Breast epithelium (tissue), 4 donors: ENCODE data around the gene TMEFF2. TPM values are rescaled to one million over a fixed set of nuclear protein-coding genes. Genes with fewer than 3 reads are reported as not detected.

Source experiments
- DNase-seq, 2 donors: peaks; one replicate each; pipeline ENCODE4 v3.0.0-alpha.2; 2019; ENCODE audit warnings: low spot score in 2 of 2
- H3K27ac ChIP-seq, 2 donors: fragments of 200-600 bp; sonication (generic) in 1 of 2; one replicate each; pipeline ENCODE4 v1.5.1; 2016 to 2019; ENCODE audit warnings: mild to moderate bottlenecking in 1 of 2
- H3K27me3 ChIP-seq, 2 donors: fragments of 200-600 bp; sonication (generic) in 1 of 2; one replicate each; pipeline versions ENCODE4 v1.5.1 to v1.6.0; 2017 to 2019; ENCODE audit warnings: control low read depth in 1 of 2, mild to moderate bottlenecking in 1 of 2
- H3K36me3 ChIP-seq: fragments of 200-600 bp; one replicate; pipeline ENCODE4 v1.5.1; 2019
- H3K4me1 ChIP-seq, 2 donors: fragments of 200-600 bp; sonication (generic); one replicate each; pipeline ENCODE4 v1.5.1; 2016 to 2019; ENCODE audit warnings: control low read depth in 1 of 2
- H3K4me3 ChIP-seq, 3 donors: fragments of 200-600 bp; sonication (generic); 1 replicate in 2 of 3; 2 replicates in 1 of 3; pipeline ENCODE4 v1.5.1; 2016 to 2019; ENCODE audit warnings: mild to moderate bottlenecking in 3 of 3, moderate library complexity in 2 of 3
- H3K9me3 ChIP-seq, 2 donors: fragments of 200-600 bp; sonication (generic) in 1 of 2; one replicate each; pipeline ENCODE4 v1.5.1; 2016 to 2019; ENCODE audit warnings: control low read depth in 1 of 2
- POLR2A ChIP-seq: fragments of 450-650 bp; IDR thresholded peaks from one replicate; pipeline ENCODE4 v1.6.1; 2016; ENCODE audit warnings: antibody characterized with exemption, mild to moderate bottlenecking, moderate library complexity
- POLR2AphosphoS5 ChIP-seq, 3 donors: sonication (generic); formaldehyde crosslinking; IDR thresholded peaks; one replicate each; pipeline ENCODE4 v1.6.1; 2017; ENCODE audit warnings: antibody characterized with exemption in 3 of 3
- intact Hi-C: fragments of 100-400 bp; cut with DNase I; formaldehyde crosslinking; loops from one replicate; pipeline ENCODE4 v1.15.1; 2023; ENCODE audit warnings: low total_unique reads
- total RNA-seq, 3 donors: library from RNA; depleted of rRNA; stranded (reverse); fragments of >200 nt; gene quantifications; one replicate each; pipeline ENCODE4 v1.1.0, GENCODE V29; 2016
- TF ChIP-seq, protein P1 (sequence below), 3 donors: fragments of 450-650 bp; IDR thresholded peaks; one replicate each; pipeline ENCODE4 v1.5.1; 2016 to 2017; ENCODE audit warnings: antibody characterized with exemption in 3 of 3, mild to moderate bottlenecking in 3 of 3, moderate library complexity in 3 of 3

Gene TMEFF2
- total RNA-seq, 3 donors from 2014 or later = 0.32 TPM; not detected in 2

DNA sequence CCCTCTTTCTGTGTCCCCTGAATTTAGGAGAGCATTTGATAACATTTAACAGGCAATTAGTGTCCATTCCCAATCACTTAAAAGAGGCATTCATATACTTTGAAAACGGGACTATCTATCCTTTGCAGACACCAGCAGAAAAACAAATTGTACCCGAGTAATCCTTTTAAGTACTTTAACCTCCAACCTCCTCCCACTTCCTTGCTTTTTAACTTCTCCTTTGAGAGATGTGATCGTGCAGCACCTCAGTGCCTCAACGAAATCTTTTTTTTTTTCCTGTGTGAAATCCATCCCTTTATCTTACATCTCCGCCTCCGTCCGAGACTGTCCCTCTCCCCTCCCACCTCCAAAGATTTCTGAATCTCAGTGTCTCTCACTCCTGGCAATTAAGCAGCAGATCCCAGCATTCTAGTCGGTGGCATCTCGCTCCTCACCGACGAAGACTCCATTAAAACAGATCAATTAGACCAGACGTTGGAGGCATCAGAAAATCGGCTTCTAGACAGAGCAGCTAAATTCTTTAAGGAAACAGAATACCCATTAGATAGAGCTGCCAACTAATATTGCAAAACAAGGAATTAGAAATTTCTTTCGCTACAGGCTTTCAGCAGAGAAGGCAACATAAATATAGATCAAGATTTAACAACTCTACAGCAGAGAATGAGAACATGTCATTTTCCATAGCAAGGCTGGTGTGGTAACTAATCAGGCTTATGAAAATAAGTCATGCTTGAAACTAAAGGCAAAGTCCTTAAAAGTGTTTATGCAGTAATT is 1.9 kb upstream of the TMEFF2 start:
- TF ChIP-seq POLR2AphosphoS5 (IDR thresholded peaks at IDR 0.05) = no peak
- TF ChIP-seq, protein P1, sequence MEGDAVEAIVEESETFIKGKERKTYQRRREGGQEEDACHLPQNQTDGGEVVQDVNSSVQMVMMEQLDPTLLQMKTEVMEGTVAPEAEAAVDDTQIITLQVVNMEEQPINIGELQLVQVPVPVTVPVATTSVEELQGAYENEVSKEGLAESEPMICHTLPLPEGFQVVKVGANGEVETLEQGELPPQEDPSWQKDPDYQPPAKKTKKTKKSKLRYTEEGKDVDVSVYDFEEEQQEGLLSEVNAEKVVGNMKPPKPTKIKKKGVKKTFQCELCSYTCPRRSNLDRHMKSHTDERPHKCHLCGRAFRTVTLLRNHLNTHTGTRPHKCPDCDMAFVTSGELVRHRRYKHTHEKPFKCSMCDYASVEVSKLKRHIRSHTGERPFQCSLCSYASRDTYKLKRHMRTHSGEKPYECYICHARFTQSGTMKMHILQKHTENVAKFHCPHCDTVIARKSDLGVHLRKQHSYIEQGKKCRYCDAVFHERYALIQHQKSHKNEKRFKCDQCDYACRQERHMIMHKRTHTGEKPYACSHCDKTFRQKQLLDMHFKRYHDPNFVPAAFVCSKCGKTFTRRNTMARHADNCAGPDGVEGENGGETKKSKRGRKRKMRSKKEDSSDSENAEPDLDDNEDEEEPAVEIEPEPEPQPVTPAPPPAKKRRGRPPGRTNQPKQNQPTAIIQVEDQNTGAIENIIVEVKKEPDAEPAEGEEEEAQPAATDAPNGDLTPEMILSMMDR (IDR thresholded peaks at IDR 0.05) = no peak
- TF ChIP-seq POLR2A = no peak
- no peak overlapping the region for H3K4me3 ChIP-seq
- peaks cover 13 to 18% of the 10 kb centered on the region in 2 donors for H3K4me1 ChIP-seq
- no peak for DNase-seq
- H3K36me3 ChIP-seq = no peaks in the 10 kb centered on the region
- H3K9me3 ChIP-seq = no peaks in the 10 kb centered on the region
- intact Hi-C loops = no loop called here
- H3K27me3 ChIP-seq = peaks cover 0 to 67% of the 10 kb centered on the region in 2 donors
- H3K27ac ChIP-seq = no peak overlapping the region

DNA sequence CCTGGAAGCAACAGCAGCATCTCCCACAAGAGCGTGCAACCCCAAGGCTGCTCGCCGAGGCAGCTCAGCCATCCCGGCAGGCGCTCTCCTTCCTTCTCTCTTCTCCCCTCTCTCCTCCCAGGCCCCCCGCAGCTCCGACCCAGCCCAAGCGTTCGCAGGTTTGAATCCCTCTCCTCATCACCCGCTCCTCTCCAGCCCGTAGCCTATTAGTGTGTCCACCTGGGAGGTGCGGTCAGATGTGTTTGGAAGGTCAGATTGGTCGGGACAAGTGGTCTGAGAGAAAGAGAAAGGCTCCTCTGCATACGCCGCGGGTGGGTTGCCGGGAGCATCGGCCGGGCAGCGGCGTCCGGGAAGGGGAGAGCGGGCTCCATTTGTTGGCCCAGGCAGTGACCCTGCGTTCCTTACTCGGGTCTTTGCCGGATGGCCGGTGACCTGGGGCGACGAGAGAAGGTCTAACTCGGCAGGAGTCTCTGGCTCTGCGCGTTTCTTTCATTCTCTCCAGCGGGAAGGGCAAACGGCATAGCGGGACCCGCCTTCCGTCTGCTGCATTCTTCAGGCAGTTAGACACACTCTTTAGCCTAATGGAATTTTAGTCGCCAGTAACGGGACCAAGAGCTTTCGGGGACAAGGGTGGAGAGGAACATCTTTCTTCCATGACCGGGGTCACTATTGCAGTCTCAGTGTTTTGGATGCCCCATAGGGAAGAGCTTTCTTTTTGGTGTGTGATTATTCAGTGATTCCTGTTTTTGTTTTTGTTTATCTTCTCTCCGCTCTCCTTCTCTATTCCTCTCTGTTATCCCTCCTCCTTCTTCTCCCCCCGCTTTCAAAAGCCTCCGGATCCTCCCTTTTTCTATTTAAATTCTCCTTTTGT is 1.1 kb upstream of the TMEFF2 start:
- H3K9me3 ChIP-seq = no peaks in the 10 kb centered on the region
- no peaks in the 10 kb centered on the region for H3K36me3 ChIP-seq
- peak overlapping the region; percentile 39 to 64 (median 46) for H3K4me3 ChIP-seq
- DNase-seq = no peak
- intact Hi-C loops = no loop called here
- TF ChIP-seq POLR2A (no peak), POLR2AphosphoS5 (IDR thresholded peaks at IDR 0.05) (no peak)
- TF ChIP-seq, protein P1 (IDR thresholded peaks at IDR 0.05) = no peak
- H3K4me1 ChIP-seq = peaks cover 13 to 18% of the 10 kb centered on the region in 2 donors
- H3K27ac ChIP-seq = no peak overlapping the region
- H3K27me3 ChIP-seq = peaks cover 0 to 74% of the 10 kb centered on the region in 2 donors

DNA sequence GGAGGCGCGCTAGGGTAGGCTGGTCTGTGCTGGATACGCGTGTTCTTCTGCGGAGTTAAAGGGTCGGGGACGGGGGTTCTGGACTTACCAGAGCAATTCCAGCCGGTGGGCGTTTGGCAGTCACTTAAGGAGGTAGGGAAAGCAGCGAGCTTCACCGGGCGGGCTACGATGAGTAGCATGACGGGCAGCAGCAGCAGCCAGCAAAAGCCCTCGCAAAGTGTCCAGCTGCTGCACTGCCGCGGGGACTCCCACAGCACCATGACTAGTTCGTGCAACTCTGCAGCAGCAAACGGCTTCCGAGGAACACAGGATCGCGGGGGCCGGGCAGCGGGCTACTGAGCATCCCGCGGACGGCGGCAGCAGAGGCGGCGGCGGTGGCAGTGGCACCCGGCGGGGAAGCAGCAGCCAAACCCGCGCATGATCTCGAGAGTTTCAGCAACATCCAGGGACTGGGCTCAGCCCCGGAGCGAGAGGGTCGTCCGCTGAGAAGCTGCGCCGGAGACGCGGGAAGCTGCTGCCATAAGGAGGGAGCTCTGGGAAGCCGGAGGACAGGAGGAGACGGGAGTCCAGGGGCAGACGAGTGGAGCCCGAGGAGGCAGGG is 368 bp downstream of the TMEFF2 start:
- no peak for DNase-seq
- H3K9me3 ChIP-seq = no peaks in the 10 kb centered on the region
- no peak overlapping the region for H3K27ac ChIP-seq
- H3K4me3 ChIP-seq = peak overlapping the region; percentile 39 to 64 (median 46)
- peaks cover 0 to 73% of the 10 kb centered on the region in 2 donors for H3K27me3 ChIP-seq
- intact Hi-C loops = loop anchor here (5.0 kb wide), 1 partner anchor 158 kb away; no protein-coding TSS in a partner anchor
- H3K36me3 ChIP-seq = no peaks in the 10 kb centered on the region
- peaks cover 13 to 18% of the 10 kb centered on the region in 2 donors for H3K4me1 ChIP-seq
- TF ChIP-seq POLR2A = no peak
- no peak for TF ChIP-seq POLR2AphosphoS5 (IDR thresholded peaks at IDR 0.05)
- TF ChIP-seq, protein P1 (IDR thresholded peaks at IDR 0.05) = no peak

DNA sequence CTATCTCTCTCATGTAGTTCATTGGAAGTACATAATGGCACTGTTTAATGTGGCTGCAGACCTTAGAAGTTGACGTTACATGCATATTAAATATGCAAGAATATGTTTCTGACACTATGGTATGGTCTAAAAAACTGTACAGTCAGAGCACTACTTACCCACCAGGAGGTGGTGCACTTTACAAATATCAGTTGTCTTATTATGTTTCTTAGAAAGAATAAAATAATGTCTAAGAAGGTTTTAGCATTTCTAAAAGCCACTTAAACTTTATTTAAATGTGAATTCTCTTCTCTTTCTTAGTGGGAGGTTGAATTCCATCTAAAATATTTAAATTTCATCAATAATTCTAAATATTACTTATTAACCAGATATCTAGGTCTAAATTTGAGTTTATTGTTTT is 4.3 kb downstream of the TMEFF2 start:
- H3K4me3 ChIP-seq = no peak overlapping the region
- intact Hi-C loops = loop anchor here (5.0 kb wide), 1 partner anchor 162 kb away; no protein-coding TSS in a partner anchor
- no peaks in the 10 kb centered on the region for H3K36me3 ChIP-seq
- no peaks in the 10 kb centered on the region for H3K9me3 ChIP-seq
- no peak for DNase-seq
- TF ChIP-seq POLR2AphosphoS5 (IDR thresholded peaks at IDR 0.05) (no peak), POLR2A (no peak)
- TF ChIP-seq, protein P1 (IDR thresholded peaks at IDR 0.05) = no peak
- H3K4me1 ChIP-seq = peaks cover 7 to 8% of the 10 kb centered on the region in 2 donors
- H3K27ac ChIP-seq = no peak overlapping the region
- peaks cover 0 to 41% of the 10 kb centered on the region in 2 donors for H3K27me3 ChIP-seq
